Endothelial cell of hepatic sinusoid (primary cell): ENCODE data around the gene LTBP1.
"Not testable (repeated sequence)": the region's sequence is repeated elsewhere in the genome, so short reads cannot be mapped to it uniquely, and the experiment has no call there.

Experiments
- in situ Hi-C: cut with HindIII; loops from 2 replicates; pipeline ENCODE4 v1.10.0; 2017; ENCODE audit warnings: low sequenced_read_pairs

Gene LTBP1

DNA sequence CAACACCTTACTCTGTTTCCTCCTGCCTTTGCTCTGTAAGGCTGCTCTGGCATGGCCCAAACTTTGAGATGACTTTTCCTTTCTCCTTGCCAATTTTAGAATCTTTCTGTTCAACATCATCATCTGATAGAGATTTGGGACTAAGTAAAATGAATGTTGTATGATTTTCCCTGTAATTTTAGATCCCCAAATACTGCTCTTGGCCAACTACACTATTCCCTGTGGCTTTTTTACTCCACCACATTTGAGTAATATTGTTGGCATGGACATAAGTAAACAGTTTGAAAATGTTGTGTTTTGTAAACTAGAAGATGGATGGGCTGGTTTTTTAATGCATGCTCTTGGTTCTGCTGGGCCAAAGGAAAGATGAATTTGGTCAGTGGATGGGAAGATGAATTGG lies 12.1 kb downstream of the LTBP1 start:
- in situ Hi-C loops: loop anchor here (5.0 kb wide), 1 partner anchor 58 kb away; no protein-coding TSS in a partner anchor

DNA sequence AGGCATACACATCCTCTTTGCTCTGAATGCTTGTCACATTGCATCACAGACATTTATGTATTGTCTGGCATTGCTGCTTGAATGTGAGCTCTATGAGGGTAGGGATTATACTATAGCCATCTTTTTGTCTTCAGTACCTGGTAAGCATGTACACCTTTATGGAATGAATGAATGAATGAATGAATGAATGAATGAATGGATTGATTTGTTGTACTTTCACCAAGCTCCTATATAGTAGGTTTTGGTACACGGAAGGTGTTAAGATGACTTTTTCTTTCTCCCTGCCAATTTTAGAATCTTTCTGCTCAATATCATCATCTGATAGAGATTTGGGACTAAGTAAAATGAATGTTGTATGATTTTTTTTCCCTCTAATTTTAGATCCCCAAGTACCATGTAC lies 13.5 kb downstream of the LTBP1 start:
- in situ Hi-C loops: no loop called here

DNA sequence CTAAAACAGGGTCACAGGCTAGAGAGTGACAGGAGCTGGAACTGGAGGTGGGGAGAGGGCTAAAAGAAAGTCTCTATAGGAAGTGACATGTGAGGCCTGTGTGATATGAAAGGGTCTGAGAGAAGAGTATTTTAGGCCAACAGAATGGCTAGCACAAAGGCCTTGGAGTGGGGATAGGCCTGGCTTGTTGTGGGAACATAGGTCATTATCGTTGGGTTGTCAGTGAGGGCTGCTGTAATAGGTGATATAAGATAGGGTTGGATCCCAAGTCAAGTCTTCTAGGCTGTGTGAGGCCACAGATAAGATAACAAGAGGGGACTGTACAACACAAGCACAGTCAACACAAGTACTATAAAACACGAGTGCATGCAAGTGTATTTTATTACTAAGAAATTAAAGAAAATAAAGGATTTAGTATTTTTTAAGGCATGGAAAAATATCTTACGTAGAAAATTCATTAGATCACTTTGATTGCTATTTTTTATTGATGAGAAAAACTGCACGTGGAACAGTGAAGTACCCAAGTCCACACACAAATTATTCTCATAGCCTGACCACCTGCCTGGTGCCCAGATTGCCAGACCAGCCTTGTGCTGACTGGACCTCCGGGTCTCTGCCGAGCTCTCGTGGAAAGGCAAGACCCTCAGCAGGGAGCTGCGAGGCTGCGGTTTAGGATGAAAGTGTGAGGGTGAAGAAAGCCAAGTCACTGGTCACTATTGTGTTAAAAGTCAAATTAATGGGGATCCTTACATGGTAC lies 14.1 kb downstream of the LTBP1 start:
- in situ Hi-C loops: no loop called here

DNA sequence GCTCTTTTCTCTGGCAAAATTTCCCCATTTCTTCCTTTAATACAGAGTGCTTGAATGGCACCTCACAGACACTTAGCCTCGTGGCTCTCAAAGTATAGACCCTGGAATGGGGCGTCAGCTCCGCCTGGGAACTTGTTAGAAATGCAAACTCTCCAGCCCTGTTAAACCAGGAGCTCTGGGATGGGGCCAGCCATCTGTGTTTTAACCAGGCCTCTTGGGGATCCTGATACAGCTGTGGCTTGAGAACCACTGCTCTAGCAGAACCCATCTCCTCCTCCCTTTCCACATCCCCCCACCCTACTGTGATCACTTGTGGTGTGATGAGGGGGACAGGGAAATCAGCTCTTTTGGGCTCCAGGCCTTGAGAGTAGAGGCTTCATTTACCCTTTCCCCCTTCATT lies 15.9 kb downstream of the LTBP1 start:
- in situ Hi-C loops: no loop called here

DNA sequence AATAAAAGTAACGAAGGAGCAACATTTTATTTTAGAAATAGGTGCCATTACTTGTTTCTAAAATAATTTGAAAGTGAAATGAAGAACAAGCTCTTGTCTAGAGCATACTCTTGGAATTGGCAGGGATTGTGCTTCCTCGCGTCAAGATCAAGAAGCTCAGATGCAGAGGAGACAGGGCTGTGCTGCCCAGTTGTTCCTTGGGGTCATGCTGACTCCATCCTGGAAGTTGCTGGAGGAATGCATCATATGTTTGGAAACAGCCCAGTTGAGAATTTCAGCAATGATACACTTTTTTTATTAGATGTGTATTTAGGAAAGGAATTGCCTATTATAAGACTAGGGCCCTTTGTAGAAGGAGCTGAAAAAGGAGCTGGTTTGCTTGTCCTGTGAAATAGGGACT lies 17.2 kb downstream of the LTBP1 start:
- in situ Hi-C loops: no loop called here

DNA sequence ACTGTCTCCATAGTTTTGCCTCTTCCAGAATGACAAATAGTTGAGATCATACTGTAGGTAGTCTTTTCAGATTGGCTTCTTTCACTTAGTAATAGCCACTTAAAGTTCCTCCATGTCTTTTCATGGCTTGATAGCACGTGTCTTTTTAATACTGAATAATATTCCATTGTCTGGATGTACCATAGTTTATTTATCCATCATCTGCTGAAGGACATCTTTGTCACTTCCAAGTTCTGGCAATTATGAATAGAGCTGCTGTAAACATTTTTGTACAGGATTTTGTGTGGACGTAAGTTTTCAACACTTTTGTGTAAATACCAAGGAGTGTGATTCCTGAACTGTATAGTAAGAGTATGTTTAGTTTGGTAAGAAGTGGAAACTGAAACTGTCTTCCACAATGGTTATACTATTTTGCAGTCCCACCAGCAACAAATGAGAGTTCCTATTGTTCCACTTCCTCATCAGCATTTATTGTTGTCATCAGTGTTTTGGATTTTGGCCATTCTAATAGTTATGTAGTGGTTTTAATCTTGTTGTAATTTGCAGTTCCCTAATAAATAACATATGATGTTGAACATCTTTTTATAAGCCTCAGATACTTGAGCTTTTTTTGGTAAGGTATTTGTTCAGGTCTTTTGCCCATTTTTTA lies 18.9 kb downstream of the LTBP1 start:
- in situ Hi-C loops: no loop called here

DNA sequence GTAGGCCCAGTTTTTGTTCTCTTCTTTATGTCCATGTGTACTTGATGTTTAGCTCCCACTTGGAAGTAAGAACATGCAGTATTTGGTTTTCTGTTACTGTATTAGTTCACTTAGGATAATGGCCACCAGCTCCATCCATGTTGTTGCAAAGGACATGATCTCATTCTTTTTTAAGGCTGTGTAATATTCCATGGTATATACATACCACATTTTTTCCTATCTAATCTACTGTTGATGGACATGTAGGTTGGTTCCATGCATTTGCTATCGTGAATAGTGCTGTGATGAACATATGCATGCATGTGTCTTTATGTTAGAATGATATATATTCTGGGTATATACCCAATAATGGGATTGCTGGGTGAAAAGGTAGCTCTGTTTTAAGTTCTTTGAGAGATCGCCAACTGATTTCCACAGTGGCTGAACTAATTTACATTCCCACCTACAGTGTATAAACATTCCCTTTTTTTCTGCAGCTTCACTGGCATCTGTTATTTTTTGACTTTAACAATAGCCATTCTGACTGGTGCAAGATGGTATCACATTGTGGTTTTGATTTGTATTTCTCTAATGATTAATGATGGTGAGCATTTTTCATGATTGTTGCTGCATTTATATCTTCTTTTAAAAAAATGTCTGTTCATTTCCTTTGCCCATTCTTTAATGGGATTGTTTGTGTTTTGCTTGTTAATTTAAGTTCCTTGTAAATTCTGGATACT lies 22.9 kb downstream of the LTBP1 start:
- in situ Hi-C loops: no loop called here

DNA sequence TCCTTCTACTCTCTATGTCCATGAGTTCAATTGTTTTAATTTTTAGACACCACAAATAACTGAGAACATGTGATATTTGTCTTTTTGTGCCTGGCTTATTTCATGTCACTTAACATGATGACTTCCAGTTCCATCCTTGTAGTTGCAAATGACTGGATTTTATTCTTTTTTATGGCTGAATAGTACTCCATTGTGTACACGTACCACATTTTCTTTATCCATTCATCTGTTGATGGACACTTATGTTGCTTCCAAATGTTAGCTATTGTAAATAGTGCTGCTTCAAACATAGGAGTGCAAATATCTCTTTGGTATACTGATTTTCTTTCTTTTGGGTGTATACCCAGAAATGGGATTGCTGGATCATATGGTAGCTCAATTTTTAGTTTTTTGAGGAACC lies 27.0 kb downstream of the LTBP1 start:
- in situ Hi-C loops: not testable (repeated sequence)

DNA sequence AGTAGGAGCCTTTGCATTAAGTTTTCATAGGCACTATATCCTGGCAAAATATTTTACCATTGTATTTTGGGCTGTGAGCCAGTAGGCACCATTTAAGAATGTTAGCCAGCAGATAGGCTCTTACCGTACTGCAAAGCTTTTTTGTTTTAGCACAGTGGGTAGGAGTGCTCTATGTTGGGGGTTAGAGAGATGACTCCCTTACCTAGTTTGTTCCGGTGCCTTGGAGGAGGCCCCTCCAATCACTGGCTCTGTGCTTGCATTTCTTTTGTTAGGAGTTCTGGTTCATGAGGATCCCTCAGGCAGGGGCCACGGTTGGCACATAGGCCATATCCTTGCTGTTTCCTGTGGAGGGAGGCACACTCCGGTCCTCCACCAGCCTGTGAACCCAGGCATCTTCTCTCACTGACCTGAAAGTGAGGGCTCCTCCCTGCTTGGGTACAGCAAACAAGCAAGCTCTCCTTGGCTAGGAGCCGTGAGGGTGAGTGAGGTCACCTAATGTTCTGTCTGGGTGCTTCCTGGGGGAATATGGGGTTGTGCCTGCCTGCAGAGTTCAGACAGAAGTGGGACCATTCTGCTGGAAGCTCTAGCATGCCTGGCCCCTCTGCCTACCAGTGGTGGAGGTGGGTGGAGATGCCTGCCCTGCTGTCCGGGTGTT lies 29.8 kb downstream of the LTBP1 start:
- in situ Hi-C loops: no loop called here

DNA sequence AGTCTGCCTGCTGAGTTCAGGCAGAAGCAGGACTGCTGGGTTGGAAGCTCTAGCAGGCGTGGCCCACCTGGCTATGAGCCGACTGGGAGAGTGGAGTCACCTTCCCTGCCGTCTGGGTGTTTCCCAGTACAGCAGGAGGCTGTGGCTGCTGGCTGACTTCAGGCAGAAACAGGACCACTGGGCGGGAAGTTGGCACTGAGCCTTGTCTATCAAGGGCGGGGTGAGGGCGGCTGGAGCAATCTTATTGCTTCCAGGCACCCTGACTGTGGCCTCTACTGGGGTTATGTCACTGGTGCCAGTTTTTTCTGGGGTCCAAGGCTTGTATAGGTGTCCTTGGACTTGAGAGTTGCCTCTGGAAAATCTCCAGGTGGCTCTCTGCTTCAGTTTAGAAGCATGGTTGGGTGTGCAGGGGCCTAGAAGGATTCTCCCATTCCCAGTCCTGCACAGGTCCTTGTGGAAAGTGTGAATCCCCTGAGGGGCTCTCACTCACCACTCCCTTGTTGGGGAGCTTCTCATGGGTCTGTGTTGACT lies 30.5 kb downstream of the LTBP1 start:
- in situ Hi-C loops: no loop called here

DNA sequence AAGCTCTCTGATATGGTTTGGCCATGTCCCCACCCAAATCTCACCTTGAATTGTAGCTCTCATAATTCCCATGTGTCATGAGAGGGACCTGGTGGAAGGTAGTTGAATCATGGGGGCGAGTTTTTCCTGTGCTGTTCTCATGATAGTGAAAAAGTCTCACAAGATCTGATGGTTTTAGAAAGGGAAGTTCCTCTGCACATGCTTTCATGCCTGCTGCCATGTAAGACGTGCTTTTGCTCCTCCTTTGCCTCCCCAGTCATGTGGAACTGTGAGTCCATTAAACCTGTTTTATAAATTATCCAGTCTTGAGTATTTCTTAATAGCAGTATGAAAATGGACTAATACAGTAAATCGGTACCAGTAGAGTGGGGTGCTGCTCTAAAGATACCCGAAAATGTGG lies 34.9 kb downstream of the LTBP1 start:
- in situ Hi-C loops: no loop called here

DNA sequence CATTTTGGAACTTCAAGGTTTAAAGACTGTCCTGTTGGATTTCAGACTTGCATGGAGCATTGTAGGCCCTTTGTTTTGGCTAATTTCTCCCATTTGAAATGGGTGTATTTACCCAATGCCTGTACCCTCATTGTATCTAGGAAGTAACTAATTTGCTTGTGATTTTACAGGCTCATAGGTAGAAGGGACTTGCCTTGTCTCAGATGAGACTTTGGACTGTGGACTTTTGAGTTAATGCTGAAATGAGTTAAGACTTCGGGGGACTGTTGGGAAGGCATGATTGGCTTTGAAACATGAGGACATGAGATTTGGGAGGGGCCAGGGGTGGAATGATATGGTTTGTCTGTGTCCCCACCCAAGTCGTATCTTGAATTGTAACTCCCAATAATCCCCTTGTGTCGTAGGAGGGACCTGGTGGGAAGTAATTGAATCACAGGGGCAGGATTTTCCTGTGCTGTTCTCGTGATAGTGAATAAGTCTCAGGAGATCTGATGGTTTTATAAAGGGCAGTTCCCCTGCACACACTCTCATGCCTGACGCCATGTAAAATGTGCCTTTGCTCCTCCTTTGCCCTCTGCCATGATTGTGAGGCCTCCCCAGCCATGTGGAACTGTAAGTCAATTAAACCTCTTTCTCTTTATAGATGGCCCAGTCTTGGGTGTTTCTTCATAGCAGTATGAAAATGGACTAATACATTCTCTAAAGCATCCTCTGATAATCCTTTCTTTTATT lies 36.6 kb downstream of the LTBP1 start:
- in situ Hi-C loops: not testable (repeated sequence)

DNA sequence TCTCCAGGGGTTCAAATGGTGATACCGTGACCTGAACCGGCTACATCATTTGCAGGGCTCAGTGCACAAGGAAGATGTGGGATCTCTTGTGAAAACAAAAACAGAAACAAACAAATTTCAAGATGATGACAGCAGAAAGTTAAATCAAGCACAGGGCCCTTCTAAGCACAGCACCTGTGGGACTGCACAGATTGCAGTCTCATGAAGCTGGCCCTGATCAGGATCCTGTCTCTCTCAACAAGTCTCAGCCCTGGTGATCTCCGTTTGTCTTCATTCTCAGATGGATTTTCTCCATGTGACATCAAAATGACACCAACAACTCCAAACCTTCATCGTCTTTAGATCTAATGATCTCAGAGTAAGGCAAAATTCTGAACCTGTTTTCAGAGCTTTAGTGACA lies 39.7 kb downstream of the LTBP1 start:
- in situ Hi-C loops: no loop called here

DNA sequence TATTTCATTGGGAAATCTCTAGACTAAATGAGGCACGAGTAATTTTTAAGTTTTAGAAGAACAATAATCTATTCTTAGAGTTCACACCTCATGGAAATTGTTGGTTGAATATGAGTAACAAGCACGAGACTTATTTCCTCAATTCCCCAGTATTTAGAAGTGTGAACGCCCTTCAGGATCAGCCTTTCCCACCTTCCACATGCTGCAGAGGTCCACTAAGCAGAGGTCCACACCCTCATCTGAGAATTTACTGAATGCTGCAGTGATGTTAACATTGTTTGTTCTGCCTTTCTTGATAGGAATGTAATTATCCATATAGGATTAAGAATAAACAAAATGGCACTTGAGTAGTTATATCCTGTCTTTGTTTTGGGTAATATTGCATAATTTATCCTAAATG lies 41.8 kb downstream of the LTBP1 start:
- in situ Hi-C loops: no loop called here

DNA sequence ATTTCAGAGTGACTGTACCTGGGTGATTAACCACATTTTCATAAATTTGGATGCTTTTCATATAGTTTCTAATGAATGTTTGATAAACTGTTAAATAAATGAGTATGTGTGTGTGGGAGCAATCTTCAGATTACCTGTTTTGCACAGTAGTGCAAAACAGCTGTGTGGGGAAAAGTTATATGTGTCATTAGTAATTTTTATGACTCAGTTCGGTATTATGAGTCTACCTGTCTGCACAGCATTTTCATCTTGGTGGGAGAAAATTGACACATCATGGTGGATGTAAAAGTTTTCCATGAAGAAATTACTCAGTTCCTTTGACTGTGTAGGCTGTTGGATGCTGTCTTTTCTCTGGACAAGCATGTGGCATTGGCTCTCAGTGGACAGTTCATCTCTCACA lies 43.8 kb downstream of the LTBP1 start:
- in situ Hi-C loops: no loop called here

DNA sequence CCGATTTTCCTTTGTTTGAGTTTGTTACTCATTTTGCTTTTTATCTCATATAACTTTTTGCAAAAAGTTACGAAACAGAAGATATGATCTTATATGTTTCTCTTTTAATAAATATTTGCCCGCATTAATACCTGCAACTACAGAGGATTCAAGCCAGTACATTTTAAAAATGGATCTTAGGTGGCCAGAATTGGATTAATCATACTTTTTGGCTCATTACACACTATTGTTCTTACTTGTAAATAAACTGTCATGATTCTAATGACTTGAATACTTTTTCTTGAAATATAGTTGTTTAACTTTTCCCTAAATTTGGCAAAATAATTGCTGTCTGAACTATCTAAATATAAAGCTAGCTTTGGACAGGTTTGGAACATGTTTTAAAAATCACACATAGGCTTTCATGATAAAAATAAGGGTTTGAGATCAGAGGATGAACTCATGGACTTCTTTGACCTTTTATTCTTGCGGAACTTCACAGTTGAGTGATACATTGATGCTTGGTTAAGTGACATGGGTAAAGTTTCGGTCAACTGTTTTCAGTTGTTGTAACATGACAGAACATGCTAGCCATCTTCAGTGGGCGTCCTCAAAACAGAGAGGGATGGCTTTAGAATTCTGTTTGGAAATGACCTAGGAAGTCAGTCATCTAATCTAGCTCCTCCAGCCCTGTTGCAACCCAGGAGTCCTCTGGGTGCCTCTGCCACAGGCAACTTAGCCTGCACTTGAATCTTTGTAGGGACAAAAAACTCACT lies 44.5 kb downstream of the LTBP1 start:
- in situ Hi-C loops: no loop called here

DNA sequence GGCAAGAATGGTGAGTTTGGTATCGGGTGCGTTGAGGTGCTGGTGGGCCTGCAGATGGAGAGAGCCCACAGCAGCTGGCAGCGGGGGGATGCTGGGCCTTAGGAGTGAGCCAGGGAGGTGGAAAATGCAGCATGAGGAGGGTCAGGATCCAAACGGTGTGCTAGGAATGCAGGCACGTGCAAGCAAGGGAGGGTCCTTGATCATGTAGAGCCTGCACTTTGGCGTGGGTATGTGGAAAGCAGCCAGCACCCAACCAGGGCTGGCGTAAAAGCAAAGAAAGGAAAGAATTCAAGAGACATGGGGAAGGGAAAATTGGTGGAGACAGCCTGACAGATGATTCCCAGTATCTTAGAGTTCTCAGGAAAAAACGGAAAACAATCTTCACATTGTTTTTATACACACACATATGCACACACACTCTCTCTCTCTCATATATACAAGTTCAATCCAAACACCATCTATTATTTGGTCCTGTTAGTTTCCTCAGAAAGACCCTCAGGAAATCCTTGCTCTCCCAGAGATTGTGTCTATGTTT lies 46.3 kb downstream of the LTBP1 start:
- in situ Hi-C loops: no loop called here

DNA sequence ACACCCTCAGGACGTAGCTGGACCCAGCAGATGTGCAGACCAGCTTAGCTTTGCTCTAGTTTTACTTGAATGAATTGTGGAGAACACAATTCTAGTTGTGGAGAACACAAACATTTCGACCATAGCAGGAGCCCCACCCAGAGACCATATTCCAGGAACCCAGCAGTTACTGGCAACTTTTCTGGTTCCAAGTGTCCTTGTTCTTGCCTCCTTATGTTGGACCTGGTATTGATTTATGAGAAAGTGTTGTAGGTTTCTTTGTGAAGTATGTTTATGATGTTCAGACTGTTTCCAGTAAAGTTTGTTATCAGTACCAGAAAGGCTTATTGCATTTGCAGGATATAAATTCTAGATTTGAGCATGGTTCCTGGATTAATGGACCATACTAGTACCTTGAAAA lies 51.0 kb downstream of the LTBP1 start:
- in situ Hi-C loops: no loop called here

DNA sequence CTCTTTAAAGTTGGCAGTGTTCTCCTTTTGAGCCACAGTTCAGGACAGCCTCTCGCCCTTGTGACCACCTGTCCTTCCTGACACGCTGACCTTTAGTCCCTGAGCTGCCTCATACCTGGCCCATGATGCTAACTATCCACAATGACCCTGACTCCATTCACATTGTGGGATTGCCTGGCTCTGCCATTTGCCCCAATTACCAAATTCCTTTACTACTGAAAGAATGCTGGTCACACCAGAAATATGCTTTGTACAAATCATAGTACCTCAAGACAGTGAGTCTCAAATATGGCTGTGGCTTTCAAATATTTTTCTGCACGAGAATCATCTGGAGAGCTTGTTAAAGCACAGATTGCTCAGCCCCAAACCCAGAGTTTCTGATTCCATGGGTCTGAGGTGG lies 54.2 kb downstream of the LTBP1 start:
- in situ Hi-C loops: no loop called here

DNA sequence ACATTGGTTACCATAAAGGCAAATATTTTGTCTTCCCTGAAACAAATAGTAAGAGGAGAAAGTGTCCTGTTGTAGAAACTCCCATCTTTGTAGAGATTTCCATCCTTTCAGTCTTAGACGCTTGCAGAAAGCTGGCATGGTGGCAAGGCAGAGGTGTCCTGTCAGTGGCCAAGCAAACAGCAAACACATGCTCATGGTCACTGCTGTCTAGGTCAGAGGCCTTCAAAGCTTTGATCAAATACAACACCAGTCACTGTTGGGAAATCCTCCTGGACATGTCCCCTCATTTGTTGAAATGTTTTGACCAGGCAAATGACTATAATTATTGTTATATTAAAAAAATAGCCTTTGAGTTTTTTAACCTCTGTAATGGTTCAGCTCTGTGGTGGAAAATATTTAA lies 55.1 kb downstream of the LTBP1 start:
- in situ Hi-C loops: no loop called here
